T-cell (primary cell): Measurements from ENCODE around the gene TMEM167A. TPM values are rescaled to one million over a fixed set of nuclear protein-coding genes. Genes with fewer than 3 reads are reported as not detected.

Experiments
- ATAC-seq, 4 experiments: fragments of 200-7000 bp in 3 of 4; fragments of 150-1000 bp in 1 of 4; cut with Tn5 transposase; replicated peaks in 1 of 4; 1 replicate in 3 of 4; 2 replicates in 1 of 4; pipeline ENCODE4 v1.10.0; 2021; ENCODE audit warnings: moderate library complexity in 3 of 4, mild to moderate bottlenecking in 2 of 4, moderate number of reproducible peaks in 1 of 4
- CTCF ChIA-PET, 2 donors: fragments of 300-600 bp; sonication (Branson Sonifier 250); formaldehyde crosslinking; loops; one replicate each; lab custom pipeline; 2022; ENCODE audit warnings: antibody characterized with exemption in 2 of 2; lab: Charles Lee
- POLR2A ChIA-PET, 2 donors: fragments of 300-600 bp; sonication (Branson Sonifier 250); formaldehyde crosslinking; loops; one replicate each; lab custom pipeline; 2022; ENCODE audit warnings: antibody characterized with exemption in 2 of 2; lab: Charles Lee
- DNase-seq, 35 experiments: peaks; one replicate each; pipeline versions ENCODE4 v3.0.0 to v3.0.0-alpha.2; 2013 to 2023
- H3K27ac ChIP-seq: one replicate; pipeline ENCODE4 v1.5.1; 2013; ENCODE audit warnings: low read length
- H3K27me3 ChIP-seq, 2 experiments: replicated peaks in 1 of 2; 1 replicate in 1 of 2; 2 replicates in 1 of 2; pipeline versions ENCODE4 v1.6.1 to v1.7.0; 2013; ENCODE audit warnings: low read length in 1 of 2, mixed read lengths in 1 of 2; ENCODE audit not compliant: control insufficient read depth in 2 of 2, insufficient read depth in 2 of 2; ENCODE audit errors: extremely low read depth in 1 of 2
- H3K36me3 ChIP-seq, 2 donors: 1 replicate in 1 of 2; 2 replicates in 1 of 2; pipeline versions ENCODE4 v1.6.1 to v1.7.0; 2013; ENCODE audit warnings: low read length in 1 of 2; ENCODE audit not compliant: control insufficient read depth in 2 of 2, insufficient read depth in 1 of 2; ENCODE audit errors: extremely low read depth in 1 of 2
- H3K4me1 ChIP-seq, 2 experiments: 1 replicate in 1 of 2; 2 replicates in 1 of 2; pipeline versions ENCODE4 v1.6.1 to v1.7.0; 2013; ENCODE audit warnings: low read length in 2 of 2, mixed read lengths in 1 of 2; ENCODE audit not compliant: insufficient read depth in 2 of 2, control insufficient read depth in 1 of 2; ENCODE audit errors: extremely low read depth in 1 of 2
- H3K4me3 ChIP-seq, 2 donors: 1 replicate in 1 of 2; 2 replicates in 1 of 2; pipeline versions ENCODE4 v1.5.1 to v1.7.0; 2013; ENCODE audit warnings: mild to moderate bottlenecking in 2 of 2, low read length in 1 of 2, moderate library complexity in 1 of 2; ENCODE audit not compliant: control insufficient read depth in 1 of 2; ENCODE audit errors: extremely low read depth in 1 of 2
- H3K9me3 ChIP-seq: 2 replicates; pipeline ENCODE4 v1.7.0; 2013
- H3K27ac Mint-ChIP-seq, 2 donors: one replicate each; pipeline ENCODE4 v1.8.0; 2020 to 2021; ENCODE audit warnings: mild to moderate bottlenecking in 2 of 2, mixed read lengths in 2 of 2
- H3K27me3 Mint-ChIP-seq, 2 donors: one replicate each; pipeline ENCODE4 v1.8.0; 2021 to 2022; ENCODE audit warnings: mixed read lengths in 2 of 2
- H3K36me3 Mint-ChIP-seq: one replicate; pipeline ENCODE4 v1.8.0; 2021; ENCODE audit warnings: mixed read lengths
- H3K4me1 Mint-ChIP-seq, 3 donors: one replicate each; pipeline ENCODE4 v1.8.0; 2020 to 2022; ENCODE audit warnings: mixed read lengths in 3 of 3, mild to moderate bottlenecking in 1 of 3
- H3K4me3 Mint-ChIP-seq, 3 donors: one replicate each; pipeline ENCODE4 v1.8.0; 2020 to 2022; ENCODE audit warnings: mild to moderate bottlenecking in 3 of 3, mixed read lengths in 3 of 3, moderate library complexity in 3 of 3
- H3K9me3 Mint-ChIP-seq, 3 donors: one replicate each; pipeline ENCODE4 v1.8.0; 2020 to 2022; ENCODE audit warnings: mixed read lengths in 3 of 3
- WGBS: methylation state at CpG from one replicate; pipeline ENCODE4 v1.1.5; 2013; ENCODE audit warnings: missing lambda C conversion rate; ENCODE audit not compliant: insufficient coverage; 5-methylcytosine and 5-hydroxymethylcytosine counted together
- total RNA-seq, 35 experiments: library from RNA in 6 of 35; stranded (reverse) in 6 of 35; fragments of 120-200 nt in 1 of 35; gene quantifications; one replicate each; pipeline versions ENCODE4 v1.2.1 to v1.2.4 and lab custom pipeline; 2013 to 2026

TMEM167A gene
- total RNA-seq, 5 donors from 2014 or later (not counting 1 experiment from before 2014, with no cell fraction given) = 36.5 to 44.8 (median 41.7) TPM

DNA sequence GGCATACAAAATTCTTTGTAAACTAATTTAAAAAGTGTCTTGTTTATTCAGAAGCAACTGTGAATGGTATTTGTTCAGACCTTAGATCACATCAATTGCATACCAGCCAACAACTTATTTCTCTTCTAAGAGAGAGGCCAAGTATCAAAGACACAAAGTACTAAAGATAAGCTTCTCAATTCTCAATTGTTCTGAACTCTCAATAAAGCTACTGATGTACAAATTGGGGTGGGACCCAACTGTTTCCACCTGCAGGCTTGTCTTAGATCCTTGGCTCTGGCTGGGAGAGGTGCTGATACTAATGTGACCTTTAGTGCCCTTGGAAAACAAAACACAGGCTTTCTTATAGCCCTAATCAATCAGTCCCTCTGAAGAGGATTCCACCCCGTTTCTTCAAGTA, 22.3 kb upstream of the TMEM167A start:
- Mint-ChIP-seq H3K36me3 (peaks cover 12% of the 10 kb centered on the region), H3K27me3 (no peaks in the 10 kb centered on the region), H3K4me1 (peaks cover 3 to 16% (median 3%) of the 10 kb centered on the region in 3 donors), H3K9me3 (peaks cover 0 to under 1% (median 0%) of the 10 kb centered on the region in 3 donors), H3K4me3 (no peak overlapping the region), H3K27ac (no peak overlapping the region)
- ChIA-PET POLR2A (no interaction called here), CTCF (no interaction called here)
- Histone ChIP-seq H3K9me3 (no peaks in the 10 kb centered on the region), H3K27me3 (no peaks in the 10 kb centered on the region), H3K36me3 (no peaks in the 10 kb centered on the region), H3K4me3 (no peak overlapping the region), H3K4me1 (no peaks in the 10 kb centered on the region), H3K27ac (no peak overlapping the region)
- WGBS = no CpG with 5 or more reads among the region's 1 CpG
- ATAC-seq (no peak), DNase-seq (no peak)

DNA sequence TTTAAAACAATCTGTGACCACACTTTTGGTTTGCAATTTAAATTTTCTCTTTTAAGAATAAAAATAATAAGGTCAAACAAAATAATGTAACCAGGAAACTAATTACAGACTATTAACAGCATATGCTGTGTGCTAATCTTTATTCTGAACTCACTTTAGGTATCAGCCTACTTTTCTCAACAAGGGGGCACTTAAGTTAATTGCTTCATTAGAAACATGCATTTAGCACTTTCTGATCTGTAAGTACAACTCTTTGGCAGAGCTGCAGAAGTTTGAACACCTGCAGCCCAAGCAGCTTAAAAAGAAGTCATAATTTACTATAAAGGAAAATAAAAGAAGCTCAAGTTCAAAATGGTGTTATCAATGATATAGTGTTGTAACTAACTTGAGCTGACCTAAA, 21.8 kb upstream of the TMEM167A start:
- H3K36me3 ChIP-seq = no peaks in the 10 kb centered on the region
- Mint-ChIP-seq H3K9me3 (peaks cover 0 to 5% (median 3%) of the 10 kb centered on the region in 3 donors), H3K4me3 (no peak overlapping the region), H3K27me3 (no peaks in the 10 kb centered on the region), H3K27ac (no peak overlapping the region), H3K4me1 (peaks cover 3 to 20% (median 5%) of the 10 kb centered on the region in 3 donors), H3K36me3 (peaks cover 13% of the 10 kb centered on the region)
- no peak for DNase-seq
- no peaks in the 10 kb centered on the region for H3K9me3 ChIP-seq
- no peaks in the 10 kb centered on the region for H3K27me3 ChIP-seq
- no peak overlapping the region for H3K4me3 ChIP-seq
- ChIA-PET CTCF (no interaction called here), POLR2A (no interaction called here)
- no peak overlapping the region for H3K27ac ChIP-seq
- no peak for ATAC-seq
- H3K4me1 ChIP-seq = no peaks in the 10 kb centered on the region

DNA sequence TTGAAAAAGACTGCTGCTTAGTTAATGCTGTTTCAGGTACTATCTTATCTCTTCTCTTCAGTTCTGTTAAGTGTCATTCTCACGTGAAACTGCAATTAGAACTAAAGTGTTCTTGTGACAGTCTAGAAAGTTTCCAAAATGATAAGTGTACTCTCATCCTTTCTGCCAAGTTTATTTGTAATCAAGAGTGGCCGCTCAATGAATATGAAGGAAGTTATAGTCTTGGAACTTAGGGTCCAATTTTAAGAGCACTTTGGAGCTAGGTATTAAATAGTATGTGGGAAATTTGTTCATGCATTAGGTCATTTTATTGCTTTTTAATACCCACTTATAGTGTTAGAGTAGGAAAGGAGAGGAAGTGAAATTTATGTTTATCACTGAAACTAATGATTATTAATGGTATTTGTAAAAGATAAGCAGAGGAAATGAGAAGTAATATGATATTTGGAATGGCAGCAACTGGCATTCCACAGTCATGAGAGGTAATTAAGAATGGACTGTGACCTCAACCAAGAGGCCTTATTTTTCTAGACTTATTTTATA, 20.6 kb upstream of the TMEM167A start:
- DNase-seq = no peak
- H3K9me3 ChIP-seq = no peaks in the 10 kb centered on the region
- H3K9me3 Mint-ChIP-seq = peaks cover 3 to 16% (median 10%) of the 10 kb centered on the region in 3 donors
- ATAC-seq = no peak
- H3K4me1 Mint-ChIP-seq = peaks cover 11 to 29% (median 15%) of the 10 kb centered on the region in 3 donors
- H3K4me1 ChIP-seq = no peaks in the 10 kb centered on the region
- no peak overlapping the region for H3K27ac ChIP-seq
- no peak overlapping the region for H3K4me3 ChIP-seq
- no peaks in the 10 kb centered on the region for H3K27me3 ChIP-seq
- H3K36me3 ChIP-seq = no peaks in the 10 kb centered on the region
- no peaks in the 10 kb centered on the region for H3K27me3 Mint-ChIP-seq
- no peak overlapping the region for H3K4me3 Mint-ChIP-seq
- WGBS = no CpG with 5 or more reads among the region's 2 CpGs
- POLR2A ChIA-PET = interaction anchor here in 1 of 2 donors (0.8 kb wide), 1 partner anchor 11 kb away, joined by 5 read pairs; no protein-coding TSS in a partner anchor
- H3K27ac Mint-ChIP-seq = no peak overlapping the region
- peaks cover 22% of the 10 kb centered on the region for H3K36me3 Mint-ChIP-seq
- CTCF ChIA-PET = interaction anchor here in 1 of 2 donors (0.7 kb wide), 1 partner anchor 50 kb away, joined by 3 read pairs; no protein-coding TSS in a partner anchor

DNA sequence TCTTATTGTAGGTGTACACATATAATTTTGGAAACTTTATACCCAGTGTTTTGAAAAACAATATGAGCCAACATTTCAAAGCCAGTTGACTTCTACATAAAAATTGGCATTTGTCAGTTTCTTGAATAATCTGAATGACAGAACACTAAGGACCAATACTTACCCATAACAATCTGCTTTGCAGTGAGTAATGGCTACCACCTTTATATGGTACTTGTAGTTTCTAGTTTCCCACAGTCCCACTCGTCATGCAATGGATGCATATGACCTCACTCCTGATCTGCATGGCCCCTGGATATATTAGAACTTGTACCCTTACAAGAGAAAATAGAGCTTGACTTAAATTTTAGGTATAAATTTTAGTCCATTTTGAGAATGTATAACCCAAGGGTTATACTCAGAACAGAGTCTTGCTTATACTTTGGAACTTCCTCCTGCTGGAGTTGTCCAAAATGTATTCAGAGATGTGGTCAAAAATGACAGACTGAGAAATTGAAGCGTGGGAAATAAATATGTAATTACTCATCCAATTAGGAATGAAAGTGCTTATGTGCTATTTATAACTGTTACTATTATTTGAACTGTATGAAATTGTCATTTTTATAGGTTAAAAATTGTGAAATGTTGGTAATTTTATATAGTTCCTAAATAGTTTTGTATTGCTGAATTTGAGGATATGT, 19.6 kb upstream of the TMEM167A start:
- no peak overlapping the region for H3K27ac Mint-ChIP-seq

DNA sequence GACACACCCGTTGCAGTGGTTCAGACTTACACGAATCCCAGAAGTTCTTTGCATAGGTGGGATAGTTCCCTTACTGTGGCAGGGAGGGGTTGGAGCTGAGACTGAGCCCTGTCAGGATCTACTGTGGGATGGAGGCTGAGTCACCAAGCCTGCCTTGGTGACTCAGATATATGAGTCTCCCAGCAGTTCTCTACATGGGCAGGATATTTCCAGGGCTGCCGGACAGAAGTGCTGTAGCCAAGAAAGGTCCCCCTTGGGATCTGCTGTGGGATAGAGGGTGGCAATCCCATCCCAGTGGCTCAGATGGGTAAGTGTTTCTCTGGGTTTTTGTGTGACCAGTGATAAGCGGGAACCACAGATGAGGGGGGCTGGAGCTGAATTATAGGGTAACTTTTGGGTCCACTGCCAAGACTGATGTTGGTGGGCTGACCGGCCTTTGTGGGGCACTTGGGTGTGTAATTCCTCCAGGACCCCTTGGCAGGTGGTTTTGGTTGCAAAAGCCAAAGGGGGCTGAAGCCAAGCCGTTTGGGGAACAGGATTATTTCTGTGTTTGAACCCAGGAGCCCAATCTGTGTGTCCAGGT, 18.9 kb upstream of the TMEM167A start:
- H3K27me3 Mint-ChIP-seq = no peaks in the 10 kb centered on the region
- no peak for ATAC-seq

More for the DNA sequence above, 19.6 kb upstream of the TMEM167A start:
- Histone ChIP-seq H3K36me3 (no peaks in the 10 kb centered on the region), H3K9me3 (no peaks in the 10 kb centered on the region), H3K4me1 (peaks cover 0 to 6% of the 10 kb centered on the region in 2 experiments), H3K4me3 (no peak overlapping the region), H3K27me3 (no peaks in the 10 kb centered on the region), H3K27ac (no peak overlapping the region)
- POLR2A ChIA-PET = interaction anchor here in 1 of 2 donors (0.8 kb wide), 1 partner anchor 12 kb away, joined by 5 read pairs; no protein-coding TSS in a partner anchor
- no CpG with 5 or more reads among the region's 2 CpGs for WGBS
- peaks cover 17 to 31% (median 24%) of the 10 kb centered on the region in 3 donors for H3K4me1 Mint-ChIP-seq
- ATAC-seq = no peak
- peaks cover 3 to 20% (median 10%) of the 10 kb centered on the region in 3 donors for H3K9me3 Mint-ChIP-seq
- CTCF ChIA-PET = interaction anchor here in 1 of 2 donors (1.3 kb wide), 1 partner anchor 12 kb away, joined by 3 read pairs; no protein-coding TSS in a partner anchor
- H3K27me3 Mint-ChIP-seq = no peaks in the 10 kb centered on the region
- peaks cover 25% of the 10 kb centered on the region for H3K36me3 Mint-ChIP-seq
- DNase-seq = no peak
- no peak overlapping the region for H3K4me3 Mint-ChIP-seq

More for the DNA sequence above, 18.9 kb upstream of the TMEM167A start:
- DNase-seq = no peak
- no peaks in the 10 kb centered on the region for H3K27me3 ChIP-seq
- no peaks in the 10 kb centered on the region for H3K9me3 ChIP-seq
- H3K9me3 Mint-ChIP-seq = peaks cover 3 to 20% (median 10%) of the 10 kb centered on the region in 3 donors
- H3K36me3 Mint-ChIP-seq = peaks cover 26% of the 10 kb centered on the region
- CTCF ChIA-PET = interaction anchor here in 1 of 2 donors (1.3 kb wide), 1 partner anchor 12 kb away, joined by 3 read pairs; no protein-coding TSS in a partner anchor
- H3K4me3 ChIP-seq = no peak overlapping the region
- no peak overlapping the region for H3K27ac ChIP-seq
- WGBS = 98% methylated on average over 5 of the region's 6 CpGs
- POLR2A ChIA-PET = interaction anchor here in 1 of 2 donors (0.6 kb wide), 1 partner anchor 13 kb away, joined by 6 read pairs; no protein-coding TSS in a partner anchor
- H3K4me1 ChIP-seq = peaks cover 0 to 10% of the 10 kb centered on the region in 2 experiments
- H3K27ac Mint-ChIP-seq = no peak overlapping the region
- H3K4me3 Mint-ChIP-seq = no peak overlapping the region
- H3K4me1 Mint-ChIP-seq = peaks cover 24 to 32% (median 32%) of the 10 kb centered on the region in 3 donors
- no peaks in the 10 kb centered on the region for H3K36me3 ChIP-seq
